Stimulated activated CD8-positive, alpha-beta memory T cell treated with anti-CD3 and anti-CD28 coated beads, Interleukin-12 subunit alpha, Interleukin-12 subunit beta, amount 100 ng/mL, for 1 hour (primary cell): ENCODE measurements around the gene LAMA5.

Experiments
- DNase-seq: peaks from one replicate; pipeline ENCODE4 v3.0.0-alpha.2; 2020; ENCODE audit warnings: low read depth

LAMA5 gene

GRCh38 chr20:62372042-62372993 is 5.2 kb upstream of the LAMA5 start:
- DNase-seq, result no peak

GRCh38 chr20:62371588-62372041 is 4.5 kb upstream of the LAMA5 start:
- no peak for DNase-seq

- DNase-seq, result no peak
These were observed 3.9 kb upstream of the LAMA5 start for GRCh38 chr20:62370807-62371587.

- no peak for DNase-seq
These were observed 3.1 kb upstream of the LAMA5 start for GRCh38 chr20:62370115-62370806.

- no peak for DNase-seq
These were observed 2.7 kb upstream of the LAMA5 start for GRCh38 chr20:62369815-62370114.

GRCh38 chr20:62368976-62369814 is 2.1 kb upstream of the LAMA5 start:
- no peak for DNase-seq

- no peak for DNase-seq
These were observed 1.4 kb upstream of the LAMA5 start for GRCh38 chr20:62368392-62368975.

GRCh38 chr20:62367633-62368391 is 700 bp upstream of the LAMA5 start:
- DNase-seq, result no peak

GRCh38 chr20:62366370-62367135 is 559 bp downstream of the LAMA5 start:
- DNase-seq, result no peak

GRCh38 chr20:62365814-62366369 is 1.2 kb downstream of the LAMA5 start:
- DNase-seq, result no peak

GRCh38 chr20:62364911-62365736 is 2.0 kb downstream of the LAMA5 start:
- no peak for DNase-seq

GRCh38 chr20:62363920-62364851 is 2.9 kb downstream of the LAMA5 start:
- DNase-seq, result no peak

GRCh38 chr20:62362991-62363919 is 3.9 kb downstream of the LAMA5 start:
- no peak for DNase-seq

- DNase-seq, result no peak
These were observed 4.5 kb downstream of the LAMA5 start for GRCh38 chr20:62362590-62362940.

GRCh38 chr20:62361799-62362589 is 5.1 kb downstream of the LAMA5 start:
- DNase-seq, result no peak
